CD4-positive, alpha-beta T cell treated with Interleukin-10 for 1 hour (primary cell): ENCODE data around the gene MAP6.
A peak's percentile ranks its signal among the peaks of the same experiment; 100 is the strongest.

Experiments
- DNase-seq: peaks from one replicate; pipeline ENCODE4 v3.0.0-alpha.2; 2020

Gene MAP6

GRCh38 chr11:75665990-75666389 lies 2.8 kb downstream of the MAP6 start:
- no peak for DNase-seq

- no peak for DNase-seq
Measured at GRCh38 chr11:75665126-75665525, 3.7 kb downstream of the MAP6 start.

- no peak for DNase-seq
Measured at GRCh38 chr11:75664389-75664788, 4.4 kb downstream of the MAP6 start.

GRCh38 chr11:75663808-75664207 lies 5.0 kb downstream of the MAP6 start:
- no peak for DNase-seq

GRCh38 chr11:75659836-75660235 lies 9.0 kb downstream of the MAP6 start:
- no peak for DNase-seq

GRCh38 chr11:75656044-75656727 lies 12.7 kb downstream of the MAP6 start:
- no peak for DNase-seq

GRCh38 chr11:75655605-75656004 lies 13.2 kb downstream of the MAP6 start:
- DNase-seq: no peak

- DNase-seq: no peak
Measured at GRCh38 chr11:75654314-75654713, 14.5 kb downstream of the MAP6 start.

- no peak for DNase-seq
Measured at GRCh38 chr11:75653532-75653931, 15.3 kb downstream of the MAP6 start.

- DNase-seq: no peak
Measured at GRCh38 chr11:75652936-75653335, 15.9 kb downstream of the MAP6 start.

GRCh38 chr11:75651218-75651617 lies 17.6 kb downstream of the MAP6 start:
- no peak for DNase-seq

GRCh38 chr11:75650167-75650723 lies 18.6 kb downstream of the MAP6 start:
- DNase-seq: no peak

- no peak for DNase-seq
Measured at GRCh38 chr11:75644946-75645345, 23.9 kb downstream of the MAP6 start.

GRCh38 chr11:75644370-75644769 lies 24.5 kb downstream of the MAP6 start:
- DNase-seq: no peak

- DNase-seq: no peak
Measured at GRCh38 chr11:75642402-75643113, 26.3 kb downstream of the MAP6 start.

- peak; percentile 8 for DNase-seq
Measured at GRCh38 chr11:75639762-75640181, 29.1 kb downstream of the MAP6 start.

- DNase-seq: no peak
Measured at GRCh38 chr11:75637998-75638397, 30.8 kb downstream of the MAP6 start.

- DNase-seq: no peak
Measured at GRCh38 chr11:75635066-75635862, 33.6 kb downstream of the MAP6 start.

- DNase-seq: no peak
Measured at GRCh38 chr11:75633409-75634066, 35.3 kb downstream of the MAP6 start.

GRCh38 chr11:75632962-75633361 lies 35.9 kb downstream of the MAP6 start:
- DNase-seq: no peak

- no peak for DNase-seq
Measured at GRCh38 chr11:75632450-75632849, 36.4 kb downstream of the MAP6 start.

GRCh38 chr11:75631086-75631730 lies 37.6 kb downstream of the MAP6 start:
- DNase-seq: no peak
